Endothelial cell of umbilical vein (primary cell): Measurements from ENCODE around the gene PVR.

Experiments
- CTCF ChIP-seq, 2 donors: IDR thresholded peaks; 1 replicate in 1 of 2; 2 replicates in 1 of 2; pipeline ENCODE4 v1.5.1; 2011; ENCODE audit warnings: low read length in 2 of 2, mild to moderate bottlenecking in 2 of 2, moderate library complexity in 2 of 2, control low read depth in 1 of 2, inconsistent platforms in 1 of 2, low read depth in 1 of 2; ENCODE audit not compliant: insufficient read depth in 1 of 2; ENCODE audit errors: extremely low read depth in 1 of 2
- POLR2AphosphoS5 ChIP-seq: IDR thresholded peaks from 2 replicates; pipeline ENCODE4 v1.6.1; 2012; ENCODE audit warnings: low read depth, mild to moderate bottlenecking, control low read depth, low read length, moderate library complexity; ENCODE audit not compliant: insufficient read depth

GRCh38 chr19:44662691-44663385, 19.1 kb downstream of the PVR start:
- TF ChIP-seq CTCF (IDR thresholded peaks at IDR 0.05; ENCODE audit: extremely low read depth in 1 of 2, insufficient read depth in 1 of 2, low read depth in 1 of 2, low read length in 2 of 2) (no peak), POLR2AphosphoS5 (no peak)
